Bronchial epithelial cell (primary cell): ENCODE measurements around the gene SYTL2. TPM values are rescaled to one million over a fixed set of nuclear protein-coding genes. Genes with fewer than 3 reads are reported as not detected.

Experiments used
- DNase-seq: peaks from one replicate; pipeline ENCODE4 v3.0.0-alpha.2; 2010; ENCODE audit warnings: low read depth
- FAIRE-seq: peaks from 2 replicates; lab custom pipeline; 2011; peaks lifted over from hg19 to GRCh38; lab: Jason Lieb, UNC
- H3K27me3 ChIP-seq: 2 replicates; pipeline ENCODE4 v1.5.1; 2011; ENCODE audit warnings: low read length; ENCODE audit not compliant: control insufficient read depth, insufficient read depth
- H3K36me3 ChIP-seq: 2 replicates; pipeline ENCODE4 v1.5.1; 2011; ENCODE audit warnings: low read length; ENCODE audit not compliant: control insufficient read depth, insufficient read depth
- H3K4me3 ChIP-seq: 2 replicates; pipeline ENCODE4 v1.5.1; 2011; ENCODE audit warnings: mild to moderate bottlenecking, low read depth, low read length, control low read depth
- total RNA-seq: library from RNA; depleted of rRNA; stranded (reverse); fragments of >200 nt; gene quantifications from 2 replicates; pipeline ENCODE4 v1.2.1, GENCODE V29; 2014
- TF ChIP-seq, protein P1 (sequence below): IDR thresholded peaks from 2 replicates; pipeline ENCODE4 v1.5.1; 2011; ENCODE audit warnings: mild to moderate bottlenecking, moderate library complexity, low read length, control low read depth, inconsistent platforms; ENCODE audit not compliant: insufficient read depth, severe bottlenecking

SYTL2 gene
- total RNA-seq, 1 donor from 2014 or later = 8.2 TPM

DNA sequence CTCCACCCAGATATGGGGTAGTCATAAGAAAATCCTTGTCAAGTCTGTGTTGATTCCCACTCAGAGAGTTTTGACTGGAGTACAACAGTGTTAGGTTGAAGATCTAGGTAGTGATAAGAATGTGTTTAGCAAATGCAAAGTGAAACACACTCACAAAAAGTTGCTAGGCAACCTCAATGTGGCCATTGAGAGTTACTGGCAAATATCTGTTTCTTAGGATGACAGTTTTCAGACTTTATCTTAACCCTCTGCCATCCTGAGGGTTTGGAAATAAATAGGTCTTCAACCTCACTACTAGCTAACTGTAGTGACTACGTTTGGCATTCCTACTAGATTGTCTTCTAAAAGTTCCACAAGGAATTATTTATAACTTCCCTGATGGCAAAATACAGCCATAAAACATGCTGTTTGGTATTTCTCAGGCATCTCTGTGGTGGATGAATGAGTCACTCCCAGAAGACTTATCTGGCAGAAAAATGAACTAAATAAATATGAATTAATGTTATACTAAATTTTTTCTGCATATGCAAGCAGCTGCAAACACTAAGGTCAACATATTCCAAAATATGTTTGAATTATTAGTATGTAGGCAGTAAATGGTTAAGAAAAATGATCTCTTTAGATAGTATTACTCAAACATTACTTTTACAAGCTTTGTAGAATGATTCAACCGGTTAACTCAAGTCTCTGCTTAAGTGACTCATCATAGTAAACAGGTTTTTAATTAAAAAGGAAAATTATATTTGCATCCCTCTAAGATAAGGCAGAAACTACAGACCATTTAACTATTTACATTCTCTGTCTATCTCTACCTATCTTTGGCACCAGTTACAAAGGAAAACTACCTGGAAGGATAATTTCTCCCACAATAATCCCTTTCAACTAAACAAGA is 17.1 kb upstream of the SYTL2 start:
- FAIRE-seq (no peak), DNase-seq (peak; percentile 89)
- H3K27me3 ChIP-seq = no peaks in the 10 kb centered on the region
- no peak overlapping the region for H3K4me3 ChIP-seq
- no peaks in the 10 kb centered on the region for H3K36me3 ChIP-seq
- TF ChIP-seq, protein P1, sequence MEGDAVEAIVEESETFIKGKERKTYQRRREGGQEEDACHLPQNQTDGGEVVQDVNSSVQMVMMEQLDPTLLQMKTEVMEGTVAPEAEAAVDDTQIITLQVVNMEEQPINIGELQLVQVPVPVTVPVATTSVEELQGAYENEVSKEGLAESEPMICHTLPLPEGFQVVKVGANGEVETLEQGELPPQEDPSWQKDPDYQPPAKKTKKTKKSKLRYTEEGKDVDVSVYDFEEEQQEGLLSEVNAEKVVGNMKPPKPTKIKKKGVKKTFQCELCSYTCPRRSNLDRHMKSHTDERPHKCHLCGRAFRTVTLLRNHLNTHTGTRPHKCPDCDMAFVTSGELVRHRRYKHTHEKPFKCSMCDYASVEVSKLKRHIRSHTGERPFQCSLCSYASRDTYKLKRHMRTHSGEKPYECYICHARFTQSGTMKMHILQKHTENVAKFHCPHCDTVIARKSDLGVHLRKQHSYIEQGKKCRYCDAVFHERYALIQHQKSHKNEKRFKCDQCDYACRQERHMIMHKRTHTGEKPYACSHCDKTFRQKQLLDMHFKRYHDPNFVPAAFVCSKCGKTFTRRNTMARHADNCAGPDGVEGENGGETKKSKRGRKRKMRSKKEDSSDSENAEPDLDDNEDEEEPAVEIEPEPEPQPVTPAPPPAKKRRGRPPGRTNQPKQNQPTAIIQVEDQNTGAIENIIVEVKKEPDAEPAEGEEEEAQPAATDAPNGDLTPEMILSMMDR = no peak

DNA sequence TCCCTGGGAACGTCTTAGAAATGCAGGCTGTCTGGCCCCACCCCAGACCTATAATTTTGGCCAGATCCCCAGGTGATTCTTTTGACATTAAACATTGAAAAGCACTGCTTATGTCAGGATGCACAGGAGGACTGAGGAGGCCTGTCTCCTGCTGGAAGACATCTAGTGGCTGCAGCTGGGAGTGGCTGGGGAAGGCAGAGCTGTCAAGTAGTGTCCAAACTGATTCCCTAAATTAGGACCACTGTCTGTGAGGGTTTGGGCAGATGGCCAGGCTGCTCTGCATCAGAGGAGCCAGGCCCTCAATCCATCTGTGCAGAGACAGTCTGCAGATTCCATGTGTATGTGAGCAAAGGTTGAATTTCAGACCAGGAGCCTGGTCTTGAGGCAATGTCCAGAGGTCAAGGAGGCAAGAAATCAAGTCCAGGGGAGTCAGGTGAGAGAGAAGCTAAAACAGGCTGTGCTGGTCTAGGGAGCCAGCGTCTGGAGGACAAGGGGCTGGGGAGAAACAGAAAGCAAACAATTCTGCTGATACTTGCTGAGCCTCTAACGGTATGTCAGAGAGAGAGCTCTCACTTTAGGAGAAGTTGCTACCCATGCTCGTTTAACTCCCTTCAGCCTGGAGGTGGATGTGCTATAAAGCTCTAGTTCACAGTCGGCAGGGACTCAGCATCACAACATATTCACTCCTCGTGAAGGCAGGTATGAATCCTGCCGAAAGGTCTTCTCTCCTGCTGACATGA is 15.3 kb upstream of the SYTL2 start:
- TF ChIP-seq, protein P1 = peak; percentile 69
- peak; percentile 82 for FAIRE-seq
- DNase-seq = no peak

DNA sequence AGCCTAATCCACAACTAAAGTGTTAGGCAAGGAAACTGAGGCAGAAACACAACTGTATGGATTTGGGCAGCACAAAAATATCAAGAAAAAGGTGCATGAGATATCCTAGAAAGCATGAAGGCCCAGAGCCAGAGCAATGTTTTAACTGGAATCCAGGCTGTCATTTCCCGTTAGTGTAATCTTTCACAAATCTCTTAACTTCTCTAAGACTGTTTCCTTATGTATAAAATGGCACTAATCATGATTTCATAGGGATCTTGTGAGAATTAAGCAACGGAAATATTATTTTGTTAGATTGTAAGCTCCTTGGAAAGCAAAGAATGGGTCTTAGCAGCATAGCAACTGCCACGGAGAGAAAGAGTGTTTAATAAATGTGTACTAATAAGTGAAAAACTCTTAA is 14.7 kb upstream of the SYTL2 start:
- no peak for DNase-seq
- H3K27me3 ChIP-seq = no peaks in the 10 kb centered on the region
- TF ChIP-seq, protein P1 = no peak
- H3K4me3 ChIP-seq = no peak overlapping the region
- FAIRE-seq = no peak
- H3K36me3 ChIP-seq = no peaks in the 10 kb centered on the region

More for the DNA sequence above, 15.3 kb upstream of the SYTL2 start:
- Histone ChIP-seq H3K36me3 (no peaks in the 10 kb centered on the region), H3K27me3 (no peaks in the 10 kb centered on the region), H3K4me3 (no peak overlapping the region)

DNA sequence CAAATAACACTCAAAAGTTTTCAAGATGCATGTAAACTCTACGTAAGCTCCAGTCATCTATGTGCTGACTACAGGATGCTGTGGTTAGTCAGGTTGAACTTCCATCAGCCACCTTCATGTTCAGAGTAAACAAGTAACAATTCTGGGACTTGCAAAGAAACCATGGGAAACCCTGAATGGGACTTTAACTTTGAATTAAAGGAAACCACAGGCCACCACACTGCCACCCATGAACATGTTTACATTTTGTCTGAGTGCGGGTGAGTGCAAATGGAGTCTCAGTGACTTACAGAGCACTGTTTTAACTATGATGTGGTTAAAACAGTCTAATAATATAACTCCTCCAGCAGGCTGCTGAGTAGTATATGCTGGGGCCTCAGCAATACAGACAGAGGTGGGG is 12.9 kb upstream of the SYTL2 start:
- Histone ChIP-seq H3K4me3 (no peak overlapping the region), H3K27me3 (no peaks in the 10 kb centered on the region), H3K36me3 (no peaks in the 10 kb centered on the region)
- DNase-seq (no peak), FAIRE-seq (no peak)
- TF ChIP-seq, protein P1 = no peak

DNA sequence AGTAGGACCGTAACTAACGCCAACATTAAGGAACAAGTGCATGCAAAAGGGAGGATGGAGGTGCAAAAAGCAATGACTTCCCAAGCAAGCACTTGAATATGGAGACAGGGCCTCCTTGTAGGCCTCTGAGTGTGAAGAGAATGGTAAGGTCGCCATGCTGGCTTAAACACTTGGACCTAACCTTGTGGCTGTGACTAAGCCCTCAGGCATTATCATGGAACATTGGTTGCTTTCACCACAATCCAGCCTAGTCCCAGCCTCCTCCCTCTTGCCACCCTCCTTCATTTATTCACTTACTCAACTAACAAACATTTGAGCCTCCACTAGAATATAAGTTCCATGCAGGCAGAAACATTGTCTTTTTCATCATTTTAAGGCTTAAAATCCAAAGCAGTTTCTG is 11.9 kb upstream of the SYTL2 start:
- FAIRE-seq (no peak), DNase-seq (no peak)
- H3K27me3 ChIP-seq = no peaks in the 10 kb centered on the region
- no peaks in the 10 kb centered on the region for H3K36me3 ChIP-seq
- TF ChIP-seq, protein P1 = no peak
- no peak overlapping the region for H3K4me3 ChIP-seq
